Fibroblast of skin of left quadriceps (primary cell): ENCODE data around the gene PTEN.

ENCODE experiments used
- DNase-seq, 2 experiments: peaks; one replicate each; pipeline ENCODE4 v3.0.0-alpha.2; 2013; ENCODE audit warnings: low read depth in 2 of 2

The PTEN gene

GRCh38 chr10:87920538-87920937 is 57.1 kb downstream of the PTEN start:
- no peak for DNase-seq

GRCh38 chr10:87921931-87922688 is 58.7 kb downstream of the PTEN start:
- no peak for DNase-seq

- DNase-seq = no peak
These were observed 59.8 kb downstream of the PTEN start for GRCh38 chr10:87923233-87923632.

GRCh38 chr10:87925570-87925969 is 62.1 kb downstream of the PTEN start:
- no peak for DNase-seq

- DNase-seq = no peak
These were observed 63.7 kb downstream of the PTEN start for GRCh38 chr10:87927091-87927490.

GRCh38 chr10:87928996-87929395 is 65.6 kb downstream of the PTEN start:
- no peak for DNase-seq

GRCh38 chr10:87930141-87930540 is 66.7 kb downstream of the PTEN start:
- DNase-seq = no peak

GRCh38 chr10:87930934-87931835 is 67.8 kb downstream of the PTEN start:
- no peak for DNase-seq

GRCh38 chr10:87931836-87932230 is 68.4 kb downstream of the PTEN start:
- no peak for DNase-seq

- DNase-seq = no peak
These were observed 72.1 kb downstream of the PTEN start for GRCh38 chr10:87935290-87936141.

GRCh38 chr10:87940210-87940609 is 76.8 kb downstream of the PTEN start:
- no peak for DNase-seq

GRCh38 chr10:87942884-87943527 is 79.6 kb downstream of the PTEN start:
- no peak for DNase-seq

GRCh38 chr10:87945984-87946383 is 82.6 kb downstream of the PTEN start:
- no peak for DNase-seq

- DNase-seq = no peak
These were observed 89.2 kb downstream of the PTEN start for GRCh38 chr10:87952612-87953011.

- no peak for DNase-seq
These were observed 92.6 kb downstream of the PTEN start for GRCh38 chr10:87956055-87956454.

- no peak for DNase-seq
These were observed 94.3 kb downstream of the PTEN start for GRCh38 chr10:87957702-87958101.

- no peak for DNase-seq
These were observed 96.8 kb downstream of the PTEN start for GRCh38 chr10:87960230-87960629.

GRCh38 chr10:87961314-87961713 is 97.9 kb downstream of the PTEN start:
- peak; percentile 44 to 53 for DNase-seq

- peak in 1 of 2 experiments; percentile 8 for DNase-seq
These were observed 103.0 kb downstream of the PTEN start for GRCh38 chr10:87966459-87966858.

- DNase-seq = peak in 1 of 2 experiments; percentile 20
These were observed 110.2 kb downstream of the PTEN start for GRCh38 chr10:87973635-87974034.

GRCh38 chr10:87974130-87974529 is 110.7 kb downstream of the PTEN start:
- DNase-seq = no peak
